HEK293 (cell line): Measurements from ENCODE around the gene GNB3.

Source experiments
- ZBTB7A ChIP-seq: fragments of 450-650 bp; formaldehyde crosslinking; IDR thresholded peaks from 2 replicates; pipeline ENCODE4 v1.5.1; 2016; ENCODE audit warnings: low read depth, missing biosample characterization, missing genetic modification characterization
- ZNF112 ChIP-seq: fragments of 450-650 bp; formaldehyde crosslinking; IDR thresholded peaks from 2 replicates; pipeline ENCODE4 v1.5.0; 2017; ENCODE audit warnings: missing biosample characterization, missing genetic modification characterization
- ZNF23 ChIP-seq: fragments of 450-650 bp; formaldehyde crosslinking; IDR thresholded peaks from 2 replicates; pipeline ENCODE4 v1.5.1; 2016; ENCODE audit warnings: missing biosample characterization, missing genetic modification characterization, borderline replicate concordance
- ZNF24 ChIP-seq: fragments of 450-650 bp; formaldehyde crosslinking; IDR thresholded peaks from 2 replicates; pipeline ENCODE4 v1.5.1; 2016; ENCODE audit warnings: missing biosample characterization, missing genetic modification characterization
- ZNF335 ChIP-seq: fragments of 450-650 bp; formaldehyde crosslinking; conservative IDR thresholded peaks from 2 replicates; pipeline ENCODE4 v1.5.1; 2016; ENCODE audit warnings: missing biosample characterization, missing genetic modification characterization
- ZNF654 ChIP-seq: fragments of 450-650 bp; formaldehyde crosslinking; IDR thresholded peaks from 2 replicates; pipeline ENCODE4 v1.5.1; 2016; ENCODE audit warnings: low read depth, missing biosample characterization, missing genetic modification characterization
- ZNF792 ChIP-seq: fragments of 450-650 bp; formaldehyde crosslinking; IDR thresholded peaks from 2 replicates; pipeline ENCODE4 v1.5.1; 2016; ENCODE audit warnings: missing biosample characterization, missing genetic modification characterization
- TF ChIP-seq, protein P1 (sequence below): fragments of 450-650 bp; formaldehyde crosslinking; IDR thresholded peaks from 2 replicates; pipeline ENCODE4 v1.5.1; 2016; ENCODE audit warnings: missing biosample characterization, missing genetic modification characterization
- TF ChIP-seq, protein P2 (sequence below): fragments of 450-650 bp; formaldehyde crosslinking; IDR thresholded peaks from 2 replicates; pipeline ENCODE4 v1.5.1; 2016; ENCODE audit warnings: missing biosample characterization, missing genetic modification characterization
- TF ChIP-seq, protein P3 (sequence below): fragments of 450-650 bp; IDR thresholded peaks from 2 replicates; pipeline ENCODE4 v1.5.1; 2018; ENCODE audit warnings: missing biosample characterization, missing genetic modification characterization
- TF ChIP-seq, protein P4 (sequence below): fragments of 450-650 bp; formaldehyde crosslinking; IDR thresholded peaks from 2 replicates; pipeline ENCODE4 v1.5.1; 2016; ENCODE audit warnings: missing biosample characterization, missing genetic modification characterization
- TF ChIP-seq, protein P5 (sequence below): fragments of 450-650 bp; formaldehyde crosslinking; IDR thresholded peaks from 2 replicates; pipeline ENCODE4 v1.5.1; 2016; ENCODE audit warnings: missing biosample characterization, missing genetic modification characterization

DNA sequence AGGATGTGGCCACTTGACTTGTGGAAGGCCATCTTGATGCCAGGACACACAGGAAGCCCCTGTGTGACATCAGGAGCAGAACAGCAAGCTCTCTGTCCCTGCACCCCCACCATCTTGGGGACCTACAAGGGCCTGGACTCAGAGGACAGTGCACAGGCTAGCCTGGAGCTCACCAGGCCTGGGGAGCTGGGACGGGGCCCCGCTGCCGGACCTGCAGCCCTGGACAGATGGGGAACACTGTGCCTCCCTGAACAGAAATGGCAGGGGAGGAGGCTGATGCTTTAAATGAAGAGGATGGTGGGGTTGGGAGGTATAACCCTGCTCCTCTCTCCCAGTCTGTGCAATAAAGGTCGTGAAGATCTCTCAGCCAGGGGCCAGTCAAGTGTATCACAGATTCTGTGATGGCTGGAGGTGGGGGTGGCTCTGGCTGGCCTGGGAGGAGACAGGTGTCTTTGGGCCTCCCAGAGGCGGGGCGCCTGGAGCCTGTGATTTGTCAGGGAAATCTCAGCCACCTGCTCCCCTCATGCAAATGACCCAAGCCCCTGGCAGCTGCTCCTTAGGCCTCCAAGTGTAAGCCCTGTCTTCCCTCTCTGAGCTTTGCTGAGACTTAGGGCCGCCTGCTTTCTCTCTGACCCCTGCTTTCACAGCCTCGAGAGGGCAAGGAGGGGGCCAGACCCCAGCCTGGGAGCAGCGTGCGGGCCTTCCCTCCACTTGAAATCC, 1.1 kb upstream of the GNB3 start:
- TF ChIP-seq ZNF23 (tag by site-specific recombination) (no peak), ZBTB7A (tag by site-specific recombination) (no peak), ZNF24 (tag by site-specific recombination) (no peak), ZNF654 (tag by site-specific recombination) (no peak), ZNF112 (tag by site-specific recombination) (no peak), ZNF792 (tag by site-specific recombination) (no peak), ZNF335 (tag by site-specific recombination) (no peak)
- TF ChIP-seq, protein P1, sequence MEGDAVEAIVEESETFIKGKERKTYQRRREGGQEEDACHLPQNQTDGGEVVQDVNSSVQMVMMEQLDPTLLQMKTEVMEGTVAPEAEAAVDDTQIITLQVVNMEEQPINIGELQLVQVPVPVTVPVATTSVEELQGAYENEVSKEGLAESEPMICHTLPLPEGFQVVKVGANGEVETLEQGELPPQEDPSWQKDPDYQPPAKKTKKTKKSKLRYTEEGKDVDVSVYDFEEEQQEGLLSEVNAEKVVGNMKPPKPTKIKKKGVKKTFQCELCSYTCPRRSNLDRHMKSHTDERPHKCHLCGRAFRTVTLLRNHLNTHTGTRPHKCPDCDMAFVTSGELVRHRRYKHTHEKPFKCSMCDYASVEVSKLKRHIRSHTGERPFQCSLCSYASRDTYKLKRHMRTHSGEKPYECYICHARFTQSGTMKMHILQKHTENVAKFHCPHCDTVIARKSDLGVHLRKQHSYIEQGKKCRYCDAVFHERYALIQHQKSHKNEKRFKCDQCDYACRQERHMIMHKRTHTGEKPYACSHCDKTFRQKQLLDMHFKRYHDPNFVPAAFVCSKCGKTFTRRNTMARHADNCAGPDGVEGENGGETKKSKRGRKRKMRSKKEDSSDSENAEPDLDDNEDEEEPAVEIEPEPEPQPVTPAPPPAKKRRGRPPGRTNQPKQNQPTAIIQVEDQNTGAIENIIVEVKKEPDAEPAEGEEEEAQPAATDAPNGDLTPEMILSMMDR: no peak
- TF ChIP-seq, protein P2, sequence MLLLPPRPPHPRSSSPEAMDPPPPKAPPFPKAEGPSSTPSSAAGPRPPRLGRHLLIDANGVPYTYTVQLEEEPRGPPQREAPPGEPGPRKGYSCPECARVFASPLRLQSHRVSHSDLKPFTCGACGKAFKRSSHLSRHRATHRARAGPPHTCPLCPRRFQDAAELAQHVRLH (tag by site-specific recombination): no peak
- TF ChIP-seq, protein P3, sequence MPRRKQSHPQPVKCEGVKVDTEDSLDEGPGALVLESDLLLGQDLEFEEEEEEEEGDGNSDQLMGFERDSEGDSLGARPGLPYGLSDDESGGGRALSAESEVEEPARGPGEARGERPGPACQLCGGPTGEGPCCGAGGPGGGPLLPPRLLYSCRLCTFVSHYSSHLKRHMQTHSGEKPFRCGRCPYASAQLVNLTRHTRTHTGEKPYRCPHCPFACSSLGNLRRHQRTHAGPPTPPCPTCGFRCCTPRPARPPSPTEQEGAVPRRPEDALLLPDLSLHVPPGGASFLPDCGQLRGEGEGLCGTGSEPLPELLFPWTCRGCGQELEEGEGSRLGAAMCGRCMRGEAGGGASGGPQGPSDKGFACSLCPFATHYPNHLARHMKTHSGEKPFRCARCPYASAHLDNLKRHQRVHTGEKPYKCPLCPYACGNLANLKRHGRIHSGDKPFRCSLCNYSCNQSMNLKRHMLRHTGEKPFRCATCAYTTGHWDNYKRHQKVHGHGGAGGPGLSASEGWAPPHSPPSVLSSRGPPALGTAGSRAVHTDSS (tag by site-specific recombination): no peak
- TF ChIP-seq, protein P4, sequence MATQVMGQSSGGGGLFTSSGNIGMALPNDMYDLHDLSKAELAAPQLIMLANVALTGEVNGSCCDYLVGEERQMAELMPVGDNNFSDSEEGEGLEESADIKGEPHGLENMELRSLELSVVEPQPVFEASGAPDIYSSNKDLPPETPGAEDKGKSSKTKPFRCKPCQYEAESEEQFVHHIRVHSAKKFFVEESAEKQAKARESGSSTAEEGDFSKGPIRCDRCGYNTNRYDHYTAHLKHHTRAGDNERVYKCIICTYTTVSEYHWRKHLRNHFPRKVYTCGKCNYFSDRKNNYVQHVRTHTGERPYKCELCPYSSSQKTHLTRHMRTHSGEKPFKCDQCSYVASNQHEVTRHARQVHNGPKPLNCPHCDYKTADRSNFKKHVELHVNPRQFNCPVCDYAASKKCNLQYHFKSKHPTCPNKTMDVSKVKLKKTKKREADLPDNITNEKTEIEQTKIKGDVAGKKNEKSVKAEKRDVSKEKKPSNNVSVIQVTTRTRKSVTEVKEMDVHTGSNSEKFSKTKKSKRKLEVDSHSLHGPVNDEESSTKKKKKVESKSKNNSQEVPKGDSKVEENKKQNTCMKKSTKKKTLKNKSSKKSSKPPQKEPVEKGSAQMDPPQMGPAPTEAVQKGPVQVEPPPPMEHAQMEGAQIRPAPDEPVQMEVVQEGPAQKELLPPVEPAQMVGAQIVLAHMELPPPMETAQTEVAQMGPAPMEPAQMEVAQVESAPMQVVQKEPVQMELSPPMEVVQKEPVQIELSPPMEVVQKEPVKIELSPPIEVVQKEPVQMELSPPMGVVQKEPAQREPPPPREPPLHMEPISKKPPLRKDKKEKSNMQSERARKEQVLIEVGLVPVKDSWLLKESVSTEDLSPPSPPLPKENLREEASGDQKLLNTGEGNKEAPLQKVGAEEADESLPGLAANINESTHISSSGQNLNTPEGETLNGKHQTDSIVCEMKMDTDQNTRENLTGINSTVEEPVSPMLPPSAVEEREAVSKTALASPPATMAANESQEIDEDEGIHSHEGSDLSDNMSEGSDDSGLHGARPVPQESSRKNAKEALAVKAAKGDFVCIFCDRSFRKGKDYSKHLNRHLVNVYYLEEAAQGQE (tag by site-specific recombination): no peak
- TF ChIP-seq, protein P5, sequence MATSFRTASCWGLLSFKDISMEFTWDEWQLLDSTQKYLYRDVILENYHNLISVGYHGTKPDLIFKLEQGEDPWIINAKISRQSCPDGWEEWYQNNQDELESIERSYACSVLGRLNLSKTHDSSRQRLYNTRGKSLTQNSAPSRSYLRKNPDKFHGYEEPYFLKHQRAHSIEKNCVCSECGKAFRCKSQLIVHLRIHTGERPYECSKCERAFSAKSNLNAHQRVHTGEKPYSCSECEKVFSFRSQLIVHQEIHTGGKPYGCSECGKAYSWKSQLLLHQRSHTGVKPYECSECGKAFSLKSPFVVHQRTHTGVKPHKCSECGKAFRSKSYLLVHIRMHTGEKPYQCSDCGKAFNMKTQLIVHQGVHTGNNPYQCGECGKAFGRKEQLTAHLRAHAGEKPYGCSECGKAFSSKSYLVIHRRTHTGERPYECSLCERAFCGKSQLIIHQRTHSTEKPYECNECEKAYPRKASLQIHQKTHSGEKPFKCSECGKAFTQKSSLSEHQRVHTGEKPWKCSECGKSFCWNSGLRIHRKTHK (tag by site-specific recombination): no peak
